OCI-M1 (cell line): ENCODE measurements around the gene BICRA.
A peak's percentile ranks its signal among the peaks of the same experiment; 100 is the strongest.
"Not testable (repeated sequence)": the region's sequence is repeated elsewhere in the genome, so short reads cannot be mapped to it uniquely, and the experiment has no call there.

Experiments
- DNase-seq: peaks from one replicate; lab custom pipeline; 2025; lab: John Stamatoyannopoulos, UW

The BICRA gene

GRCh38 chr19:47631681-47632446 lies 22.9 kb downstream of the BICRA start:
- no peak for DNase-seq

GRCh38 chr19:47633517-47633916 lies 24.6 kb downstream of the BICRA start:
- DNase-seq: no peak

- no peak for DNase-seq
These were observed 25.1 kb downstream of the BICRA start for GRCh38 chr19:47633996-47634395.

- not testable (repeated sequence) for DNase-seq
These were observed 26.3 kb downstream of the BICRA start for GRCh38 chr19:47635152-47635754.

GRCh38 chr19:47637550-47637949 lies 28.6 kb downstream of the BICRA start:
- DNase-seq: no peak

GRCh38 chr19:47641891-47642485 lies 33.1 kb downstream of the BICRA start:
- DNase-seq: no peak

GRCh38 chr19:47643281-47643680 lies 34.3 kb downstream of the BICRA start:
- no peak for DNase-seq

GRCh38 chr19:47644199-47644598 lies 35.3 kb downstream of the BICRA start:
- DNase-seq: no peak

GRCh38 chr19:47644743-47645482 lies 36.0 kb downstream of the BICRA start:
- DNase-seq: peak; percentile 16

GRCh38 chr19:47646924-47647323 lies 38.0 kb downstream of the BICRA start:
- DNase-seq: no peak

GRCh38 chr19:47649588-47649987 lies 40.7 kb downstream of the BICRA start:
- DNase-seq: no peak

- DNase-seq: no peak
These were observed 41.8 kb downstream of the BICRA start for GRCh38 chr19:47650700-47651099.

- no peak for DNase-seq
These were observed 42.2 kb downstream of the BICRA start for GRCh38 chr19:47651132-47651531.

- DNase-seq: no peak
These were observed 42.8 kb downstream of the BICRA start for GRCh38 chr19:47651691-47652090.

GRCh38 chr19:47652285-47652684 lies 43.4 kb downstream of the BICRA start:
- DNase-seq: peak; percentile 6

GRCh38 chr19:47653856-47654255 lies 44.9 kb downstream of the BICRA start:
- no peak for DNase-seq

GRCh38 chr19:47657719-47658118 lies 48.8 kb downstream of the BICRA start:
- no peak for DNase-seq

- no peak for DNase-seq
These were observed 49.8 kb downstream of the BICRA start for GRCh38 chr19:47658431-47659348.

GRCh38 chr19:47660435-47660832 lies 51.5 kb downstream of the BICRA start:
- DNase-seq: no peak

GRCh38 chr19:47661161-47661560 lies 52.2 kb downstream of the BICRA start:
- no peak for DNase-seq

GRCh38 chr19:47661611-47662010 lies 52.7 kb downstream of the BICRA start:
- DNase-seq: no peak
